Tibial nerve (tissue), 3 donors: ENCODE measurements around the gene TTC29.

Source experiments
- EP300 ChIP-seq, 2 donors: sonication (generic); formaldehyde crosslinking; IDR thresholded peaks; one replicate each; pipeline ENCODE4 v1.6.1; 2017; ENCODE audit warnings: antibody characterized with exemption in 2 of 2, mild to moderate bottlenecking in 1 of 2
- POLR2A ChIP-seq, 2 donors: fragments of 450-650 bp; IDR thresholded peaks; one replicate each; pipeline ENCODE4 v1.6.1; 2017; ENCODE audit warnings: antibody characterized with exemption in 2 of 2, mild to moderate bottlenecking in 2 of 2, moderate library complexity in 2 of 2

DNA sequence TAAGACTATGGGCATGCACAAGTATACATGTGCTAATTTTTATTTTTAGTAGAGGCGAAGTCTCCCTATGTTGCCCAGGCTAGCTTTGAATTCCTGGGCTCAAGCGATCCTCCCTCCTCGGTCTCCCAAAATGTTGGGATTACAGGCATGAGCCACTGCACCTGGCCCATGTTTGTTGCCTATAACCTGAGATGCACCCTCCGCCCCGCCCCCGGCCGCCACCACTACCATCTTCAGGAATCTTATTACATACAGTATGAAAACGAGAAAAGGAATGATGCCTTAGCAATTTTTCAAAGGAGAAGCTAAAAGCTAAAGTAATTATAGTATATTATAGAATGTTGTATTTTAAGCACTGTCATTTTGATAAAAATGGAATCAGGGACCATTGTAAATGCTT is 245.8 kb downstream of the TTC29 start:
- TF ChIP-seq POLR2A (IDR thresholded peaks at IDR 0.05) (no peak), EP300 (IDR thresholded peaks at IDR 0.05) (no peak)
